GM12878 (cell line): Measurements from ENCODE around the gene PIGM.

Source experiments
- CHD2 ChIP-seq: IDR thresholded peaks from 2 replicates; pipeline ENCODE4 v1.6.1; 2011; ENCODE audit warnings: low read depth, low read length, improper control_type of control experiment, borderline replicate concordance
- RAD21 ChIP-seq: IDR thresholded peaks from 2 replicates; pipeline ENCODE4 v1.6.1; 2011; ENCODE audit warnings: mild to moderate bottlenecking, low read depth, low read length, moderate library complexity; ENCODE audit not compliant: insufficient read depth
- SPI1 ChIP-seq: IDR thresholded peaks from 2 replicates; pipeline ENCODE4 v1.6.1; 2011; ENCODE audit warnings: low read depth, mild to moderate bottlenecking, low read length, moderate library complexity, borderline replicate concordance; ENCODE audit not compliant: insufficient read depth

DNA sequence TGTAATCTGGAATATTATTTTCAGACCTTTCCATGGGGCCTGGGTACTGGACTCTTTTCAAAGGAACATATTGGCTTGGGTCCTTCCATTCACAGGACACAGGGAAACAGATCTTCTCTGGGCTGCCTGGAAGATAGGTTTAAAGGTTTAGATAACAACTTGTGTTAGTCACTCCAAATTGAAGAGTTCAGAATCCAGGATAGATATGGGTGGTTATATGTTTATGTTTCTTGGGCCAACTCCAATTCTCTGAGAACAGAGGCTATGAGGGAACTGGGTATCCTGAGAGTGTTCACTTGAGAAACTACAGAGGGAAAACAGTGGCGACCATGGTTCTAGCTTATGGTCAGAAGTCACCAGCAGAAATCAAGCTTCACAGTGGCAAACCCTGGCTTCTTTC lies 8.7 kb upstream of the PIGM start:
- TF ChIP-seq CHD2, result no peak
- TF ChIP-seq SPI1, result no peak
- no peak for TF ChIP-seq RAD21
